Osteocyte (in vitro differentiated cells): Measurements from ENCODE around the gene LIN37. TPM values are rescaled to one million over a fixed set of nuclear protein-coding genes. Genes with fewer than 3 reads are reported as not detected.

ENCODE experiments used
- DNase-seq: peaks from one replicate; pipeline ENCODE4 v3.0.0; 2021; ENCODE audit warnings: mixed read lengths; ENCODE audit not compliant: unreplicated experiment; ENCODE audit errors: extremely low spot score
- H3K27ac Mint-ChIP-seq: one replicate; pipeline ENCODE4 v1.8.0; 2021; ENCODE audit warnings: mild to moderate bottlenecking, mixed read lengths; ENCODE audit not compliant: unreplicated experiment
- H3K27me3 Mint-ChIP-seq: one replicate; pipeline ENCODE4 v1.8.0; 2021; ENCODE audit warnings: mixed read lengths; ENCODE audit not compliant: unreplicated experiment
- H3K36me3 Mint-ChIP-seq: one replicate; pipeline ENCODE4 v1.8.0; 2021; ENCODE audit warnings: mixed read lengths; ENCODE audit not compliant: unreplicated experiment
- H3K4me1 Mint-ChIP-seq: one replicate; pipeline ENCODE4 v1.8.0; 2021; ENCODE audit warnings: mixed read lengths; ENCODE audit not compliant: unreplicated experiment
- H3K4me3 Mint-ChIP-seq: one replicate; pipeline ENCODE4 v1.8.0; 2021; ENCODE audit warnings: mild to moderate bottlenecking, moderate library complexity, mixed read lengths; ENCODE audit not compliant: unreplicated experiment
- H3K9me3 Mint-ChIP-seq: one replicate; pipeline ENCODE4 v1.8.0; 2021; ENCODE audit warnings: mixed read lengths; ENCODE audit not compliant: unreplicated experiment
- total RNA-seq: library from RNA; stranded (reverse); gene quantifications from 2 replicates; pipeline ENCODE4 v1.2.1, GENCODE V29; 2021
- TF ChIP-seq, protein P1 (sequence below): fragments of 200-600 bp; sonication (generic); IDR thresholded peaks from 2 replicates; pipeline ENCODE4 v1.5.0; 2021; ENCODE audit warnings: antibody characterized with exemption, mild to moderate bottlenecking, moderate library complexity

LIN37 gene
- total RNA-seq, 1 donor from 2014 or later, result 15.7 TPM

DNA sequence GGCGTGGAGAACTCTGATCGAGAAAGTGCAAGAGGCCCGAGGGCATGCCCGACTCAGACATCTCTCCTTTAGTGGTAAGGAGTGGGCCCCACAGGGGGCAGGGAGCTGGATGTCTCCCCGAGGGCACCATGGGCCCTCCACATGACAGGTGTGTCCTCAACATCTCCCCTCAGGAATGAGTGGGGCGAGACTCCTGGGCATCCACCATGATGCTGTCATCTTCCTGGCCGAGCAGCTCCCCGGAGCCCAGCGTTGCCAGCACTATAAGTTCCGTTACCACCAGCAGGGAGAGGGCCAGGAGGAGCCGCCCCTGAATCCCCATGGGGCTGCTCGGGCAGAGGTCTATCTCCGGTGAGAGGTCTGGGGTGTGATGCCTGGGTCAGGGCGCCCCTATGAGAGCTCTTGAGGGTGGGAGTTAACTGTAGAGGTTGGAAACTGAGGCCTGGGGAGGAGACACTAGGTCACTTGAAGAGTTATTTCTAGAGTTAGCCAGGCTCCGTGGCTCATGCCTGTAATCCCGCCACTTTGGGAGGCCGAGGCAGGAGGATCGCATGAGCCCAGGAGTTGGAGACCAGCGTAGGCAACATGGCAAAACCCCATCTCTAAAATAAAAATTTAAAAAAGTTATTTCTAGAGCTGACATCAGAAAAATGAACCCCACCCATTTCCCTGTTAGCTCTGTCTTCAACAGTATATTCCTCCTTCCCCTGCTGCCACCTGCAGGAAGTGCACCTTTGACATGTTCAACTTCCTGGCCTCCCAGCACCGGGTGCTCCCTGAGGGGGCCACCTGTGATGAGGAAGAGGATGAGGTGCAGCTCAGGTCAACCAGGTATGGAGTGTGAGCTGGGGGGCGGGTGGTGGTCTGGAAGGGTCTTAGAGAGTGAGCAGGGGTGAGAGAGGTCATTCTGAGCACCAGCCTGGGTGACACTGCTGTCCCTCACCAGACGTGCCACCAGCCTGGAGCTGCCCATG lies 11.2 kb upstream of the LIN37 start:
- no peaks in the 10 kb centered on the region for H3K9me3 Mint-ChIP-seq
- DNase-seq, result no peak
- peaks cover 8% of the 10 kb centered on the region for H3K4me1 Mint-ChIP-seq
- H3K27me3 Mint-ChIP-seq, result no peaks in the 10 kb centered on the region
- H3K36me3 Mint-ChIP-seq, result peaks cover 35% of the 10 kb centered on the region
- TF ChIP-seq, protein P1, sequence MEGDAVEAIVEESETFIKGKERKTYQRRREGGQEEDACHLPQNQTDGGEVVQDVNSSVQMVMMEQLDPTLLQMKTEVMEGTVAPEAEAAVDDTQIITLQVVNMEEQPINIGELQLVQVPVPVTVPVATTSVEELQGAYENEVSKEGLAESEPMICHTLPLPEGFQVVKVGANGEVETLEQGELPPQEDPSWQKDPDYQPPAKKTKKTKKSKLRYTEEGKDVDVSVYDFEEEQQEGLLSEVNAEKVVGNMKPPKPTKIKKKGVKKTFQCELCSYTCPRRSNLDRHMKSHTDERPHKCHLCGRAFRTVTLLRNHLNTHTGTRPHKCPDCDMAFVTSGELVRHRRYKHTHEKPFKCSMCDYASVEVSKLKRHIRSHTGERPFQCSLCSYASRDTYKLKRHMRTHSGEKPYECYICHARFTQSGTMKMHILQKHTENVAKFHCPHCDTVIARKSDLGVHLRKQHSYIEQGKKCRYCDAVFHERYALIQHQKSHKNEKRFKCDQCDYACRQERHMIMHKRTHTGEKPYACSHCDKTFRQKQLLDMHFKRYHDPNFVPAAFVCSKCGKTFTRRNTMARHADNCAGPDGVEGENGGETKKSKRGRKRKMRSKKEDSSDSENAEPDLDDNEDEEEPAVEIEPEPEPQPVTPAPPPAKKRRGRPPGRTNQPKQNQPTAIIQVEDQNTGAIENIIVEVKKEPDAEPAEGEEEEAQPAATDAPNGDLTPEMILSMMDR, result no peak
- peak overlapping the region; percentile 31 for H3K27ac Mint-ChIP-seq
- no peak overlapping the region for H3K4me3 Mint-ChIP-seq

DNA sequence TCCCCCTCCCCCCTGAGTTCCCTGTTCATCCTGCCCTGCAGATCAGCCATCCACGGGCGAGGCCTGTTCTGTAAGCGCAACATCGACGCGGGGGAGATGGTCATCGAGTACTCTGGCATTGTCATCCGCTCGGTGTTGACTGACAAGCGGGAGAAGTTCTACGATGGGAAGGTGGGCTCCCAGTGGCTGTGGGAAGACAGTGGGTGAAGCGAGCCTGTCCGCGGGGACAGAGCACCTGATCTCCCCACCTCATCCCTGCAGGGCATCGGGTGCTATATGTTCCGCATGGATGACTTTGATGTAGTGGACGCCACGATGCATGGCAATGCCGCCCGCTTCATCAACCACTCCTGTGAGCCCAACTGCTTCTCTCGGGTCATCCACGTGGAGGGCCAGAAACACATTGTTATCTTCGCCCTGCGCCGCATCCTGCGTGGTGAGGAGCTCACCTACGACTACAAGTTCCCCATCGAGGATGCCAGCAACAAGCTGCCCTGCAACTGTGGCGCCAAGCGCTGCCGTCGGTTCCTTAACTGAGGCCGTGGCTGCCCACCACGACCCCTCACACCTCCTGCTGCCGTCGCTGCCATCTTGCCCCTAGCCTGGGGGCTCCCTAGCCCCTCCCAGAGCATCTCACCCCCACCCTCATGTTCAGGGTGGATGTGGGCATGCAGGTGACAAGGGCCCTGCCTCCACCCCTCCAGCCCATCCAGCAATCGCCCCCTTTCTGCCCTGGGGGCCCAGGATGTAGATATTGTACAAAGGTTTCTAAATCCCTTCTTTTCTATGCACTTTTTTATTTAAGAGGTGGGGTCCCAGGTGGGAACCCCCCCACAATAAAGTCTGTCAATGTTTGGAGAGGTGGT lies 10.1 kb upstream of the LIN37 start:
- Mint-ChIP-seq H3K4me3 (no peak overlapping the region), H3K27ac (no peak overlapping the region), H3K4me1 (peaks cover 10% of the 10 kb centered on the region), H3K9me3 (no peaks in the 10 kb centered on the region), H3K36me3 (peaks cover 39% of the 10 kb centered on the region), H3K27me3 (no peaks in the 10 kb centered on the region)
- DNase-seq, result no peak
- TF ChIP-seq, protein P1, result no peak

DNA sequence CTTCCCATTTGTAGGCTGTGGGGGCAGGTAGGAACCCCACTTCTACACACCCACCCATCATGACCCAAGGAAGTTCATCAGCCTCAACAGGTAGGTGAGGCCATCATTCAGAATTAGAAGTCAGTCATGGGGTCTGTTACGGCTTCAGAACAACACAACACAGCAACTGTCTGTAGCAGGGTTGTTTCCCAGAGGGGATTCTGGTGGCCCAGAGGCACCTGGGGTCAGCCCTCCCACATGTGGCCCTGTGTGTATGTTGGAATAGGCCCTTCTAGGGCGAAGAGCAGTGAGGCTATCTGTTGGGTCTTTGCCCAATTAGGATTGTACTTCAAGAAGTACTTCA lies 9.5 kb upstream of the LIN37 start:
- Mint-ChIP-seq H3K9me3 (no peaks in the 10 kb centered on the region), H3K27ac (no peak overlapping the region), H3K36me3 (peaks cover 39% of the 10 kb centered on the region), H3K4me3 (no peak overlapping the region), H3K4me1 (peaks cover 10% of the 10 kb centered on the region), H3K27me3 (no peaks in the 10 kb centered on the region)
- no peak for DNase-seq
- TF ChIP-seq, protein P1, result no peak

DNA sequence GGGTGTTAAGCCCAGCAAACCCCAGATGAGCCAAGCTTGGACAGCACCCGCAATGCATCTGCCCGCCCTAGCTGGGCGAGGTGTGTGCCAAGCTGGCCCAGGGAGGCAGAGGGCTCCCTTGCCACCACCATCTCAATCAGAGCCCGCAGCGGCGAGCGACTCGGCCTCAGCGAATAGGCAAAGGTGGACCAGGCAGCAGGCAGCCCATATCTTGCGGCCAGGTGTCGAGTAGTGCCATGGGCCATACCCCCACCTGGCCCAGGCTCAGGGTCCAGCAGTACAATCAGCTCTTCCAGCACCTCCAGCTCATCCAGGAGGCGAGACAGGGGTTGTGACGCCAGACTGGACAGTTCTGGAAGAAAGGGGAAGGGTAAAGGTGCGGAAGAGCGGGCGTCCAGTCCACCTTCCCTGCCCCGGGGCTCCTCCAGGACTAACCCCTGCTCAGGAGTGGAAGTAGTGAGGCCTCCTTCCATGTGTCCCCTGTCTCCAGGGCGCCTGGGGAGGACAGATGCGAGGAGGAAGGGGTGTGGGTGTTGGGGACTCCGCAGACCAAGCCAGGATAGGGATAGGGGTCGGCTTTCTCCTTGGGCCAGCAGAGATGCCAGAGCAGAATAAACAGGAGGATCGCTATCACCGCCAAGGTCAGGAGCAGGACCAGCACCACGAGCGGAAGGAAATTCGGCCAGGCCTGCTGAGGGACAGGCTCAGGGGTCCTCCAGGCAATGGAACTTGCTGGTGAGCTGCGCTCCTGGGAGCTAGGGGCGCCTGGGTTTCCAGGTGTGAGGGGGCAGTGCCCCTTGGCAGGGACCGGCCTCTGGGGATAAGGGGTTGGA lies 8.9 kb upstream of the LIN37 start:
- Mint-ChIP-seq H3K4me3 (peak overlapping the region; percentile 84), H3K27ac (no peak overlapping the region), H3K9me3 (no peaks in the 10 kb centered on the region), H3K4me1 (peaks cover 13% of the 10 kb centered on the region), H3K36me3 (peaks cover 33% of the 10 kb centered on the region), H3K27me3 (no peaks in the 10 kb centered on the region)
- no peak for DNase-seq
- TF ChIP-seq, protein P1, result no peak
